Ishikawa (cell line): ENCODE results near the gene CLEC10A.

Source experiments
- CEBPB ChIP-seq: IDR thresholded peaks from 2 replicates; pipeline ENCODE4 v1.6.1; 2012
- CREB1 ChIP-seq: IDR thresholded peaks from 2 replicates; pipeline ENCODE4 v1.6.1; 2012; ENCODE audit warnings: low read depth
- EGR1 ChIP-seq: IDR thresholded peaks from 2 replicates; pipeline ENCODE4 v1.6.1; 2012
- EP300 ChIP-seq: IDR thresholded peaks from 2 replicates; pipeline ENCODE4 v1.6.1; 2012; ENCODE audit warnings: borderline replicate concordance
- FOXM1 ChIP-seq: IDR thresholded peaks from 2 replicates; pipeline ENCODE4 v1.6.1; 2012; ENCODE audit warnings: low read depth, borderline replicate concordance
- NFIC ChIP-seq: IDR thresholded peaks from 2 replicates; pipeline ENCODE4 v1.6.1; 2012
- RAD21 ChIP-seq: IDR thresholded peaks from 2 replicates; pipeline ENCODE4 v1.6.1; 2012; ENCODE audit warnings: low read depth
- REST ChIP-seq: IDR thresholded peaks from 2 replicates; pipeline ENCODE4 v1.6.1; 2012; ENCODE audit warnings: low read depth, mild to moderate bottlenecking
- TAF1 ChIP-seq: IDR thresholded peaks from 2 replicates; pipeline ENCODE4 v1.6.1; 2012; ENCODE audit warnings: low read depth, mild to moderate bottlenecking
- TCF12 ChIP-seq: IDR thresholded peaks from 2 replicates; pipeline ENCODE4 v1.6.1; 2012; ENCODE audit warnings: low read depth
- TEAD4 ChIP-seq: IDR thresholded peaks from 2 replicates; pipeline ENCODE4 v1.6.1; 2012
- YY1 ChIP-seq: IDR thresholded peaks from 2 replicates; pipeline ENCODE4 v1.6.1; 2012; ENCODE audit warnings: low read depth
- ZBTB7A ChIP-seq: IDR thresholded peaks from 2 replicates; pipeline ENCODE4 v1.6.1; 2012; ENCODE audit warnings: low read depth
- TF ChIP-seq, protein P1 (sequence below): IDR thresholded peaks from 2 replicates; pipeline ENCODE4 v1.6.1; 2012
- TF ChIP-seq, protein P2 (sequence below): IDR thresholded peaks from 2 replicates; pipeline ENCODE4 v1.6.1; 2012

Gene CLEC10A

DNA sequence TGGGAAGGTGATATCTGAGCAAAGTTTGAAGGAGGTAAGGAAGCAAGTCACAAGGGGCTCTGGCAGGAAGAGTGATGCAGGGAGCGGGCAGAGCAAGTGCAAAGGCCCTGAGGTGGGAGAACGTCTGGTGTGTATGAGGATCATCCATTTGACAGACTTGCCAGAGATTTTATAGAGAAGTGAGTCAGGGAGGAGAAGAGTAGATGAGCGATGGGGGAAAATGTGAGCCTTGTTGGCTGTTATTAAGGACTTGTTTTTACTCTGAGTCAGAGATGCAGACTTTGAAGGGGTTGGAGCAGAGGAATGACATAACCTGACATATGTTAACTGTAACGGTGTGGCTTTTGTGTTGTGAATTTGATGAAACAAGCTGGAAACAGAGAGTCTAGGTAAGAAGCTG lies 3.5 kb upstream of the CLEC10A start:
- TF ChIP-seq, protein P1, sequence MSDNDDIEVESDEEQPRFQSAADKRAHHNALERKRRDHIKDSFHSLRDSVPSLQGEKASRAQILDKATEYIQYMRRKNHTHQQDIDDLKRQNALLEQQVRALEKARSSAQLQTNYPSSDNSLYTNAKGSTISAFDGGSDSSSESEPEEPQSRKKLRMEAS = no peak
- TF ChIP-seq EP300 = no peak
- no peak for TF ChIP-seq TCF12
- no peak for TF ChIP-seq NFIC
- TF ChIP-seq, protein P2, sequence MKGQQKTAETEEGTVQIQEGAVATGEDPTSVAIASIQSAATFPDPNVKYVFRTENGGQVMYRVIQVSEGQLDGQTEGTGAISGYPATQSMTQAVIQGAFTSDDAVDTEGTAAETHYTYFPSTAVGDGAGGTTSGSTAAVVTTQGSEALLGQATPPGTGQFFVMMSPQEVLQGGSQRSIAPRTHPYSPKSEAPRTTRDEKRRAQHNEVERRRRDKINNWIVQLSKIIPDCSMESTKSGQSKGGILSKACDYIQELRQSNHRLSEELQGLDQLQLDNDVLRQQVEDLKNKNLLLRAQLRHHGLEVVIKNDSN = no peak
- no peak for TF ChIP-seq ZBTB7A
- TF ChIP-seq CREB1 = no peak
- no peak for TF ChIP-seq TEAD4
- TF ChIP-seq EGR1 = no peak
- no peak for TF ChIP-seq YY1
- no peak for TF ChIP-seq RAD21

- TF ChIP-seq REST (peak; percentile 90), CREB1 (no peak)
Observed at GRCh38 chr17:7081341-7082062, 1.5 kb upstream of the CLEC10A start.

- TF ChIP-seq YY1 = no peak
Observed at GRCh38 chr17:7080456-7081041, 498 bp upstream of the CLEC10A start.

DNA sequence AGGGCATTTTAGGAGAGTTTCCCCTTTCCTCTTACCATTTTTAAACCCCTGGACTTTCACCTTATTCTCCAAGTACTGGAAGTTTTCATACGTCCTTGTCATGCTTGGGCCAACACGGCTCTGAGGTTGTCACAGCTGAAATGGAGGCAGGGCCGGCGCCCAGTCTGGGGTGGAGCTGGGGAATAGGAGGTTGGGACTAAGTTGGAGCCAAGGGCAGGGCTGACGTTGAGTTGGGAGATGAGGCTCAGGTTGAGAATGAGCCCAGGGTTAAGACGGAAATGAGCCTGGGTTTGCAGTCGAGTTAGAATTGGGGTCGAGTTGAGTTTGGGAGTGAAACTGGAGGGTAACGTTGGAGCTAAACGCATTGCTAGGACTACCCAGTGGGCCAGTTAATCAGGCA lies 1.3 kb downstream of the CLEC10A start:
- no peak for TF ChIP-seq CREB1

DNA sequence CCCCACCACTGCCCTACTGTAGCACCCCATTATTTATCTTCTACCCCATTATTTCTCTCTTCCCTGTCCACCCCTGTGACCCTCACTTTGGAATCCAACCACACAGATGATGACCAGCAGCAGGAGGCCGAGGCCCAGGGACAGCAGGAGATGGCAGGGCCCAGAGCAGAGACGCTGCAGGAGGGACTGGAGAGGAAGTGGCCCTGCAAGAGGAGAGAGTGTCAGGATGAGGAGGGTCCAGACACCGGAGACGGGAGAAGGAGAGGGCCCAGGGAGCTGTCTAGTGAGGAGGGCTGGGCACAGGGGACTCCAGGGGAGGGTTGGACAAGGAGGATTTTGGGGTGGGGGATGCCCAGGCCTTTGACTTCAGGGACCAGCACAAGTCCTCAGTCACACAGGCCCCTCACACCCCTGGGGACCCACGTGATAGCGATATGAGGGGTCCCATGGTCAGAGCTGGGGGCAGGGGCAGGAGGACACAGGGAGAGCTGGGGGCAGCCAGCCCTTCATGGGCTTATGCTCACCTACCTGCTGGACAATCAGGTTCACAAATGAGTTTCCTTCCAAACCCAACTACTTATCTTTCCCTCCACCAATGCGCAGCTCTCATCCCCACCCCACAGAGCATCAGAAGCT lies 2.0 kb downstream of the CLEC10A start:
- no peak for TF ChIP-seq ZBTB7A
- TF ChIP-seq, protein P2 = no peak
- TF ChIP-seq RAD21 = no peak
- TF ChIP-seq YY1 = no peak
- no peak for TF ChIP-seq EGR1
- TF ChIP-seq TCF12 = no peak
- TF ChIP-seq FOXM1 = no peak

DNA sequence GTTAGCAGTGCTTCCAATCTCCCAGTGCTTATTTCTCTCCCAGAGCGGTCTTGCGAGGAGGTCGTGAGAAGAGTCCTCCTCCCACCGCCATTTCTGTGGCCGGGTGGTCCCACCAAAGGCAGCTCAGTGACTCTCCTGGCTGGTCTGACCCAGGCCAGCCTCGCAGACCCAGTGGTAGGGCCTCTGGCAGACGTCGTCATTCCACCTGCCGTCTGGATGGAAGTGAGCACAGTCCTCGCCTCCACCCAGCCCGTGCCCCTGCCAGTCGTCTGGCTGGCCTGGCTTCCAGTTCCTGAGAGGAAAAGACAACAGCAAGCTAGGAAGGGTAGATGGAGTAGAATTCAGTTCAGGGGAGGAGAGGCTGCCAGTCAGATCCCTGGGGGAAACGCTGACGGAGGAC lies 5.1 kb downstream of the CLEC10A start:
- TF ChIP-seq REST (no peak), RAD21 (no peak), ZBTB7A (no peak), YY1 (no peak), TCF12 (no peak), TAF1 (no peak), CREB1 (no peak), FOXM1 (no peak), CEBPB (no peak), NFIC (no peak), EP300 (no peak), TEAD4 (no peak), EGR1 (no peak)
- TF ChIP-seq, protein P2 = no peak
- TF ChIP-seq, protein P1 = no peak

DNA sequence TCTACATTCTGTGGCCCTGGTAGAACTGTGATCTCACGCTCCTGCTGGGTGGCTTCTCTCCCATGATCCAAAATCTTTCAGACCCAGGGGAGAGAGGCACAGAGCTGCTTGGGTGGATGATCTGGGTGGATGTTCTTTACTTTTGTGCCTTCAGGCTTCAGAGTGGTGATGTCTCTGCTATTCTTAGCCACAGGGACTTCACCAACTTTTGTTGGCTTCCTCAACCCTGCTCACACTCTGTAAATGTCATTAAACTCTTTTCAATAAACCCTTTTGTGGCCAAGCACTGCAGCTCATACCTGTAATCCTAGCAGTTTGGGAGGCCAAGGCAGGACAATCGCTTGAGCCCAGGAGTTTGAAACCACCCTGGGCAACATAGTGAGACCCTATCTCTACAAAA lies 7.6 kb downstream of the CLEC10A start:
- TF ChIP-seq TCF12 = no peak
